Frontal cortex (tissue), 4 donors: Measurements from ENCODE around the gene UNC13A. TPM values are rescaled to one million over a fixed set of nuclear protein-coding genes. Genes with fewer than 3 reads are reported as not detected.

Experiments
- DNase-seq, 2 donors: peaks; one replicate each; pipeline ENCODE4 v3.0.0; 2012; ENCODE audit warnings: low spot score in 2 of 2
- FAIRE-seq: peaks from 2 replicates; lab custom pipeline; 2012; peaks lifted over from hg19 to GRCh38; lab: Jason Lieb, UNC
- total RNA-seq: library from RNA; depleted of rRNA; stranded (reverse); fragments of >200 nt; gene quantifications from one replicate; pipeline ENCODE4 v1.2.3, GENCODE V29; 2014
- donor health status: control.
- donor health status: control.
- donor health status: control.

Gene UNC13A
- total RNA-seq = 27.3 TPM

DNA sequence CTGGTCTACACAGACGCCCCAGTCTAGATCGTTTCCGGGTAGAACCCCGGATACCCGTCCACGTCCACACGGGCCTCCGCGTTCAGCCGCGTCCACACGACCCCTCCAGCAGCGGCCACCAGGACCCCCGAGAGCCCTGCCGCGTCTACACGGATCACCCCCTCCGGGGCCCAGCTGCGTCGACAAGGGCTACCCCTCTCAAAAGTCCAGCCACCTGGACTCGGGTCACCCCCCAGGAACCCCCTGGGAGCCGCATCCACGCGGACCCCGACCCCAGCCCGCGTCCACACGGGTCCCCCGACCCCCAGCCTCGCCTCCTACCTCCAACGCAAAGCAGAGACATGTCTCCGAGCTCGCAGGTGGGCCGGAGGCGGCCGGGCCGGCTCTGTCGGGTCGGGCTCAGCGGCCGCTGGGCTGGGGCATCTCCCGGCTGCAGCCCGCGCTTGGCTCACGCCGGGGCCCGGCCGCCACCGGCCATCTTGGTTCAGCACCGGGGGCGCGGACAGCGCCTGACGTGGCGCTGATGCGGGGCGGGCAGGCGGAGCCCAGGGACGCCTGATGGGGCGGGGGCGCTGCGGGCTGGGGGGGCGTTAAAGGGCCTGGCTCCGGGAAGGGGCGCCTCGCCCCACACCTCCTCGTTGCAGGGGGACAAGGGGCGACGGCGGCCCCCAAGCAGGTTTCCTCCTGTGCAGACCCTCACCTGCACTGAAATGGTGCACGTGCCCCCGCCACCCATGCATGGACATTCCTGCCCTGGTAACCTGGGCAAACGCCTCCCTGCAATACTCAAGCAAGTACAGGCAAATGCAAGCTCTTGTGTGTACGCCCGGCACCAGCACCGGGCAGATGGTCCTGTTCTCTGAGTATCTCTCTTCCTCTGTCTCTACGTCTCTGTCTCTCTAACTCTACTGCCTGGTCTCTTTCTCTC, at the start of gene UNC13A:
Gene UNC13A, minus strand, starts transcription at position 498 of the 928 bp plus-strand sequence. Its CDS starts 155 bp downstream, at position 343.
- FAIRE-seq (no peak), DNase-seq (peak; percentile 80 to 83)

DNA sequence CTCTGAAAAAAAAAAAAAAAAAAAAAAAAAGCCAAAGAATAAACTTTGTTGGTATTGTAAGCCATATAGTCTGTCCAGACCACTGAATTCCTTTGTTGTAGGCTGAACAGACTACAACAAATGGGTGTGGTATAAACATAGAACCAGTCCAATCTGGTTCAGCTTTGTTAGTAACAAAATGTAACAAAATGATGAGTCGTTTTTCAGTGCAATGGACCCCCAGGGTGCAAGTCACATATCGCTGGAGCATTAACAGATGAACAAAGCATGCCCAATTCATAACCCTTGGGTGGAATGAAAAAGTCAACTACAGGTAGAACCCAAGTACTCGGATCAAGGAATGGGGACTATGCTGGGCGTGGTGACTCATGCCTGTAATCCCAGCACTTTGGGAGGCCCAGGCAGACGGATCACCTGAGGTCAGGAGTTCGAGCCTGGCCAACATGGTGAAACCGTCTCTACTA, 49.6 kb upstream of the UNC13A start:
- DNase-seq = no peak
- no peak for FAIRE-seq

DNA sequence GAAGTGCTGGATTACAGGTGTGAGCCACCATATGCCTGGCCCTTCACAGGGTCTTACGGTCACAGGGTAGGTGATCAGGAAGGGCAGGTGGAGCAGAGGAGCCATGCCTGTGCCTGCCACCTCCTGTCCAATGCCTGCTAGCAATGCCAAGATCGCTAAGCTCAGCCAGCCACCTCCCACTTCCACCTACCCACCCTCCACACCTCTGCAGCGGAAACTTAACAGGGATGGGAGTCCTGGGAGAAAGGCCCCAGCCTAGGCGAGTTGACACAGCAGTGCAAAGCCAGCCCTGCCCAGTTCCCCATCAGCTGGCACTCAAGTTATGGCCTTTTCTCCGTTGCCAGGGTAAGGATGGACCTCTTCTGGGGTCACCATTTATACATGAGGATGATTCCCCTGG, 47.3 kb upstream of the UNC13A start:
- no peak for FAIRE-seq
- DNase-seq = no peak

GRCh38 chr19:17734146-17734545, 46.0 kb upstream of the UNC13A start:
- no peak for DNase-seq
- no peak for FAIRE-seq

GRCh38 chr19:17733127-17733526, 45.0 kb upstream of the UNC13A start:
- no peak for FAIRE-seq

DNA sequence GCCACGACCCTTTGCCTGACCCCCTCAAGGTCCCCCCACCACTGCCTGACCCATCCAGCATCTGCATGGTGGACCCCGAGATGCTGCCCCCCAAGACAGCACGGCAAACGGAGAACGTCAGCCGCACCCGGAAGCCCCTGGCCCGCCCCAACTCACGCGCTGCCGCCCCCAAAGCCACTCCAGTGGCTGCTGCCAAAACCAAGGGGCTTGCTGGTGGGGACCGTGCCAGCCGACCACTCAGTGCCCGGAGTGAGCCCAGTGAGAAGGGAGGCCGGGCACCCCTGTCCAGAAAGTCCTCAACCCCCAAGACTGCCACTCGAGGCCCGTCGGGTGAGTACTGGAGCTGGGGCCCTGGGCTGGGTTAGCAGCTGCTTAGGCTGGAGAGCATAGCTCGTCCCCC, 39.7 kb upstream of the UNC13A start:
- no peak for DNase-seq
- no peak for FAIRE-seq

More at GRCh38 chr19:17733127-17733526, 45.0 kb upstream of the UNC13A start:
- DNase-seq = no peak

- no peak for FAIRE-seq
- no peak for DNase-seq
Measured at GRCh38 chr19:17726964-17727773, 39.0 kb upstream of the UNC13A start.

DNA sequence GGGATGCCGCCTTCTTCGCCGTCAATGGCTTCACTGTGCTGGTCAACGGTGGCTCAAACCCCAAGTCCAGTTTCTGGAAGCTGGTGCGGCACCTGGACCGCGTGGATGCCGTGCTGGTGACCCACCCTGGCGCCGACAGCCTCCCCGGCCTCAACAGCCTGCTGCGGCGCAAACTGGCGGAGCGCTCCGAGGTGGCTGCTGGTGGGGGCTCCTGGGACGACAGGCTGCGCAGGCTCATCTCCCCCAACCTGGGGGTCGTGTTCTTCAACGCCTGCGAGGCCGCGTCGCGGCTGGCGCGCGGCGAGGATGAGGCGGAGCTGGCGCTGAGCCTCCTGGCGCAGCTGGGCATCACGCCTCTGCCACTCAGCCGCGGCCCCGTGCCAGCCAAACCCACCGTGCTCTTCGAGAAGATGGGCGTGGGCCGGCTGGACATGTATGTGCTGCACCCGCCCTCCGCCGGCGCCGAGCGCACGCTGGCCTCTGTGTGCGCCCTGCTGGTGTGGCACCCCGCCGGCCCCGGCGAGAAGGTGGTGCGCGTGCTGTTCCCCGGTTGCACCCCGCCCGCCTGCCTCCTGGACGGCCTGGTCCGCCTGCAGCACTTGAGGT, 38.1 kb upstream of the UNC13A start:
- DNase-seq (no peak), FAIRE-seq (no peak)

DNA sequence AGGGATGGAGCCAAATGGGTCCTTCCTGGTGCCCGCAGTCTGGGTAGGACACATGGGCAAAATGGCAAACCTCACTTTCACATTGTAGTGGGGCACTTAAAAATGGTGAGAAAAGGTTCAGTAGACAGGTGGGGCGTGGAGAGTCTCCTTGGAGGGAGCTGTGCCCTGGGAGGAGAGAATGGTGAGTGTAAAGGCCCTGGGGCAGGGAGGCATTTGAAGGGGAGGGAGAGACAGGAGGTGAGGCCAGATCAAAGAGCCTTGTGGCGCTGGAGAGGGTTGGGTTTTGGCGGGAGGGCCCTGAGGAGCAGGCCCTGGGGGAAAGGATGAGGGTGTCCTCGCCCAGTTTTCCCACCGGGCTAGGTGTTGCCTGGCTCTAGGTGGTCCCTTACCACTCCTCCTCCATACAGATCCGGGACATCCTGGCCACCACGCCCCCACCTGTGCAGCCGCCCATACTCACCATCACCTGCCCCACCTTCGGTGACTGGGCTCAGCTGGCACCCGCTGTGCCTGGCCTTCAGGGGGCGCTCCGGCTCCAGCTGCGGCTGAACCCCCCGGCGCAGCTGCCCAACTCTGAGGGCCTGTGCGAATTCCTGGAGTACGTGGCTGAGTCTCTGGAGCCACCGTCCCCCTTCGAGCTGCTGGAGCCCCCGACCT, 37.4 kb upstream of the UNC13A start:
- DNase-seq = no peak
- FAIRE-seq = no peak

- FAIRE-seq = no peak
- no peak for DNase-seq
Measured at GRCh38 chr19:17724655-17725054, 36.5 kb upstream of the UNC13A start.

DNA sequence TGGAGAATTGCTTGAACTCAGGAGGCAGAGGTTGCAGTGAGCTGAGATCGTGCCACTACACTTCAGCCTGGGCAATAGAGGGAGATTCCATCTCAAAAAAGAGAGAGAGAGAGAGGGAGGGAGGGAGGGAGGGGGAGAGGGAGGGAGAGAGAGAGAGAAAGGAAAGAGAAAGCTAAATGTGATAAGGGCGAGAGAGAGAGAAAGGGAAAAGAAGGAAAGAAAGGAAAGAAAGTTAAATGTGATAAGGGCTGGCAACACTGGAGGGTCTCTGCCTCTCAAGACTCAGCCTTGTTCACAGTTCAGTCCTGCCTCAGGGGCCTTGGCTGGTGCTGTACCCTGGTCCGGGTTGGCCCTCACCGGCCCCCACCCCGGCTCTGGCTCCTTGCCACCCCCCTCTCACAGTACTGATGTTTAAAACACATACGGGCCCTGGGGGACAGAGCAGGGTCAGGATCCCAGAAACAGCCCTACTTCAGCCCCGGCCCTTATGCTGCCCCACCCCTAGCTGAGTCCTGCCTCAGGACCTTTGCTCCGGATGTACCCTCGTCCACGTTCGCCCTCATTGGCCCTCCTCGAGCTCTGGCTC, 34.6 kb upstream of the UNC13A start:
- DNase-seq (no peak), FAIRE-seq (no peak)

- peak; percentile 50 to 59 for DNase-seq
- FAIRE-seq = no peak
Measured at GRCh38 chr19:17721821-17722220, 33.7 kb upstream of the UNC13A start.

DNA sequence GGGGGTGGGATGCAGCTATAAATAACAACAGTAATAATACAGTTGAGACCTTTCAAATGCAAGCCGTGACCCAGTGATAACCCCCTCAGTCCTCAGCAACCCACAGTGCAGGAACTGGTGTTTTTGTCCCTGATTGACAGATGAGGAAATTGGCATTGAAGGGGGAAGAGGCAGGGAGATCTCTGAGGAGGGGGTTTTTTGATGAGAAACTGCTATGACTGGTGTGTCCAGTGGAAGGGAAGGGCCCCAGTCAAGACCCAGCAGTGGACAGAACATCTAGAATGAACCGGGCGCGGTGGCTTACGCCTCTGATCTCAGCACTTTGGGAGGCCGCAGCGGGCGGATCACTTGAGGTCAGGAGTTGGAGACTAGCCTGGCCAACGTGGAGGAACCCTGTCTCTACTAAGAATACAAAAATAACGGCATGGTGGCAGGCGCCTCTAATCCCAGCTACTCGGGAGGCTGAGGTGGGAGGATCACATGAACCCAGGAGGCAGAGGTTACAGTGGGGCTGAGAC, 33.0 kb upstream of the UNC13A start:
- FAIRE-seq = no peak
- no peak for DNase-seq

- DNase-seq (peak in 1 of 2 donors; percentile 41), FAIRE-seq (no peak)
Measured at GRCh38 chr19:17720440-17720839, 32.3 kb upstream of the UNC13A start.

DNA sequence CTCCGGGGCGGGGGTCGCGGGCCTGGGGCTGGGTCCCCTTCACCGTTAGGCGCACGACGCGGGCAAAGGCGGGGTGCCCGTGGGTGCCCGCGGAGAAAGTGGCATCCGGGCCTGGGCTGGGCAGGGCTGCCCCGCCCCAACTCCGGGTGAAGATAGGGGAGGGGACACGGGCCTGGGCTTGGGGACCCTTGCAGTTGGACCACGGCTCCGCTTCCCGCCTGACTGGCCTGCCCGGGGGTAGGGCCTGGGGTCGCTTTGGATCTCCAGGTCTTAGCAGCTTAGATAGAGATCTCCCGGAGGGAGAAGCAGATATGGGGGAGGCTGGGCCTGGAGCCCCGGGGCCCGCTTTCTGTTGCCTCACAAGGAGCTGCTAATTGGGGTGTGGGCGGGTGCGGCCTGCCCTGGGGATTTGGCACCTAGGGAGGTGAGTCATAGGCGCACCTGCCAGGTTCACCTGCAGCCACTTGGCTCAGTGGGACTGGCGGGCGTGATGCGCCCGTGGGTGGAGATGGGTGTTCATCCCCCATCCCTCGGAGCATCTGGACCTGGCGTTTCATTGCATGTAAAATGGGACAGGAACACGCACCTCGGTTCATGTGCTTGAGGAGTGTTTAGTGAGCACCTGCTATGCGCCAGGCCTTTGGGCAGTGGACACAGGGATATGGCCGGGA, 31.7 kb upstream of the UNC13A start:
- FAIRE-seq = no peak
- peak in 1 of 2 donors; percentile 47 for DNase-seq

DNA sequence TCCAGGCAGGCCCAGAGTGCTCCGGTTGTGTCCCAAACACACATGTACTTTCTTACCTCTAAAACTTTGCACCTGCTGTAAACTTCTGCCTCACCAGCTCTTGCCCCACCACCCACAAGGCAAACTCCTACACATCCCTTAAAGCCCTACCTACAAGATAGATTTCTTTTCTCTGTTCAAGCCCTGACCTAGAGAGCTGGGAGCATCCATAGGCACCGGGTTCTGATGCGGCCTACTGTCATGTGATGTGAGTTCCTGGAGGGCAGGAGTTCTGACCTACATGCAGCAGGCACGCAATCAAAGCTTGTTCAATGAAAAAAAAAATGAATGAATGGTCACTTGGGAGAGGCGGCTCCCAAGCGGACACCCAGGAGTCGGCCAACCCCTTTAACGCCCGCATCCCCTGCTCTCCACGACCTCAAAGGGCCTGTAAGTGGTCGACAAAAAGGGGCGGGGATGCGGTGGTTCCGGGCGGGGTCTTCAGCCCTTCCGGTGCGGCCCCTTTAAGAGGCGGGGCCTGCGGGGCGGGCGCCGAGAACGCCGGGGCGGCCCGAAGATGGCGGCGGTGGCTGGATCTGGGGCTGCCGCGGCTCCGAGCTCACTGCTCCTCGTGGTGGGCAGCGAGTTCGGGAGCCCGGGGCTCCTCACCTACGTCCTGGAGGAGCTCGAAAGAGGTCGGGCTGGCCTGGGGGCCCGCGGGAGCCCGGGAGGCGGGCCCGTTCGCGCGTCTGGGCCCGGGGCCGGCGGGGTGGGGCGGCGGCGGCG, 31.0 kb upstream of the UNC13A start, which contains the start of gene MAP1S:
Gene MAP1S, plus strand, starts transcription at position 534 of the 765 bp plus-strand sequence. Its CDS starts 23 bp downstream, at position 557.
- no peak for FAIRE-seq
- peak; percentile 87 to 88 for DNase-seq

GRCh38 chr19:17718550-17718946, 30.4 kb upstream of the UNC13A start:
- FAIRE-seq (no peak), DNase-seq (no peak)
